Hepatocyte (in vitro differentiated cells): Measurements from ENCODE around the gene AGBL4. TPM values are rescaled to one million over a fixed set of nuclear protein-coding genes. Genes with fewer than 3 reads are reported as not detected.

Source experiments
- DNase-seq: peaks from one replicate; pipeline ENCODE4 v3.0.0-alpha.2; 2016; ENCODE audit warnings: low spot score
- H2AFZ ChIP-seq: fragments of 200-600 bp; sonication (generic); 2 replicates; pipeline ENCODE4 v1.6.0; 2016; ENCODE audit warnings: antibody characterized with exemption, mild to moderate bottlenecking
- H3K27ac ChIP-seq: fragments of 200-600 bp; sonication (generic); 2 replicates; pipeline ENCODE4 v1.5.1; 2016; ENCODE audit warnings: mild to moderate bottlenecking
- H3K27me3 ChIP-seq: fragments of 200-600 bp; sonication (generic); 2 replicates; pipeline ENCODE4 v1.6.1; 2016
- H3K36me3 ChIP-seq: fragments of 200-600 bp; sonication (generic); replicated peaks from 2 replicates; pipeline ENCODE4 v1.5.1; 2016; ENCODE audit warnings: low read depth; ENCODE audit not compliant: insufficient read depth
- H3K4me1 ChIP-seq: fragments of 200-600 bp; sonication (generic); 2 replicates; pipeline ENCODE4 v1.5.1; 2016; ENCODE audit warnings: mild to moderate bottlenecking, moderate library complexity; ENCODE audit not compliant: insufficient read depth
- H3K4me2 ChIP-seq: fragments of 200-600 bp; sonication (generic); 2 replicates; pipeline ENCODE4 v1.6.0; 2016
- H3K4me3 ChIP-seq: fragments of 200-600 bp; sonication (generic); 2 replicates; pipeline ENCODE4 v1.5.1; 2016; ENCODE audit warnings: mild to moderate bottlenecking
- H3K79me2 ChIP-seq: fragments of 200-600 bp; sonication (generic); 2 replicates; pipeline ENCODE4 v1.6.0; 2017; ENCODE audit warnings: mild to moderate bottlenecking
- H3K9me2 ChIP-seq: fragments of 200-600 bp; sonication (generic); replicated peaks from 2 replicates; pipeline ENCODE4 v1.6.0; 2017; ENCODE audit warnings: mild to moderate bottlenecking; ENCODE audit not compliant: insufficient read depth
- H3K9me3 ChIP-seq: fragments of 200-600 bp; sonication (generic); 2 replicates; pipeline ENCODE4 v1.5.1; 2016; ENCODE audit warnings: low read depth, mild to moderate bottlenecking
- H4K20me1 ChIP-seq: fragments of 200-600 bp; sonication (generic); 2 replicates; pipeline ENCODE4 v1.6.0; 2016; ENCODE audit warnings: mild to moderate bottlenecking; ENCODE audit not compliant: insufficient read depth, poor library complexity, severe bottlenecking
- CTCF ChIP-seq: fragments of 200-600 bp; sonication (generic); IDR thresholded peaks from 2 replicates; pipeline ENCODE4 v1.5.1; 2016; ENCODE audit warnings: antibody characterized with exemption, mild to moderate bottlenecking; ENCODE audit not compliant: poor library complexity
- EZH2 ChIP-seq: fragments of 200-600 bp; sonication (generic); IDR thresholded peaks from 2 replicates; pipeline ENCODE4 v1.6.1; 2016; ENCODE audit warnings: antibody characterized with exemption, mild to moderate bottlenecking, borderline replicate concordance
- EZH2phosphoT487 ChIP-seq: fragments of 200-600 bp; sonication (generic); IDR thresholded peaks from one replicate; pipeline ENCODE4 v1.6.1; 2018; ENCODE audit warnings: antibody characterized with exemption, mild to moderate bottlenecking, low read depth, moderate library complexity; ENCODE audit not compliant: unreplicated experiment, severe bottlenecking
- WGBS: methylation state at CpG from one replicate; pipeline ENCODE4 v1.1.6; 2016; ENCODE audit warnings: low lambda C conversion rate; ENCODE audit errors: missing lambda C conversion rate; 5-methylcytosine and 5-hydroxymethylcytosine counted together
- polyA plus RNA-seq: library from polyadenylated mRNA; unstranded; fragments of >200 nt; fragmentation: Nextera tagmentation; extraction: Ambion mirVana; gene quantifications from 2 replicates; pipeline ENCODE4 v1.2.1, GENCODE V29; 2016
- total RNA-seq: library from RNA; depleted of rRNA; stranded (reverse); fragments of >200 nt; gene quantifications from 2 replicates; pipeline ENCODE4 v1.2.3, GENCODE V29; 2014

Gene AGBL4
- total and polyA plus RNA-seq, 2 experiments from 2014 or later = 0.50 to 0.73 TPM

GRCh38 chr1:48947761-48948537 is 1075.8 kb downstream of the AGBL4 start:
- Histone ChIP-seq H3K27ac (no peak overlapping the region), H3K9me2 (no peaks in the 10 kb centered on the region), H3K79me2 (no peaks in the 10 kb centered on the region), H3K9me3 (no peaks in the 10 kb centered on the region), H2AFZ (no peak overlapping the region), H3K4me1 (no peaks in the 10 kb centered on the region), H3K4me3 (no peak overlapping the region), H3K36me3 (no peaks in the 10 kb centered on the region), H3K27me3 (no peaks in the 10 kb centered on the region), H3K4me2 (no peak overlapping the region), H4K20me1 (no peaks in the 10 kb centered on the region)
- TF ChIP-seq EZH2phosphoT487 = no peak
- no peak for TF ChIP-seq EZH2
- TF ChIP-seq CTCF = no peak
- 69% methylated on average over 13 of the region's 13 CpGs for WGBS
- DNase-seq = no peak

GRCh38 chr1:48946070-48946469 is 1077.7 kb downstream of the AGBL4 start:
- H3K79me2 ChIP-seq = no peaks in the 10 kb centered on the region
- WGBS = 68% methylated on average over 2 of the region's 2 CpGs
- no peak overlapping the region for H3K4me3 ChIP-seq
- TF ChIP-seq CTCF (no peak), EZH2phosphoT487 (no peak), EZH2 (no peak)
- H3K4me2 ChIP-seq = no peak overlapping the region
- no peak overlapping the region for H2AFZ ChIP-seq
- no peaks in the 10 kb centered on the region for H3K9me2 ChIP-seq
- no peak overlapping the region for H3K27ac ChIP-seq
- H3K9me3 ChIP-seq = no peaks in the 10 kb centered on the region
- no peaks in the 10 kb centered on the region for H3K36me3 ChIP-seq
- no peaks in the 10 kb centered on the region for H3K27me3 ChIP-seq
- no peaks in the 10 kb centered on the region for H4K20me1 ChIP-seq
- no peaks in the 10 kb centered on the region for H3K4me1 ChIP-seq
- DNase-seq = no peak

GRCh38 chr1:48944811-48945210 is 1078.9 kb downstream of the AGBL4 start:
- H3K79me2 ChIP-seq = no peaks in the 10 kb centered on the region
- no peaks in the 10 kb centered on the region for H3K4me1 ChIP-seq
- no peak overlapping the region for H3K27ac ChIP-seq
- H3K9me2 ChIP-seq = no peaks in the 10 kb centered on the region
- H4K20me1 ChIP-seq = no peaks in the 10 kb centered on the region
- no peaks in the 10 kb centered on the region for H3K9me3 ChIP-seq
- no peak for DNase-seq
- H3K27me3 ChIP-seq = no peaks in the 10 kb centered on the region
- H3K4me2 ChIP-seq = no peak overlapping the region
- no peaks in the 10 kb centered on the region for H3K36me3 ChIP-seq
- H3K4me3 ChIP-seq = no peak overlapping the region
- H2AFZ ChIP-seq = no peak overlapping the region
- TF ChIP-seq CTCF (no peak), EZH2 (no peak), EZH2phosphoT487 (no peak)
